Transverse colon (tissue), 3 donors: ENCODE results near the gene APOL5.

Experiments used
- EP300 ChIP-seq: sonication (generic); formaldehyde crosslinking; IDR thresholded peaks from one replicate; pipeline ENCODE4 v1.6.1; 2017; ENCODE audit warnings: antibody characterized with exemption, low read depth
- POLR2A ChIP-seq: fragments of 450-650 bp; IDR thresholded peaks from one replicate; pipeline ENCODE4 v1.6.1; 2016; ENCODE audit warnings: antibody characterized with exemption, mild to moderate bottlenecking, moderate library complexity
- TF ChIP-seq, protein P1 (sequence below), 5 experiments: fragments of 200-600 bp in 3 of 5; fragments of 450-650 bp in 2 of 5; sonication (generic) in 3 of 5; IDR thresholded peaks; 1 replicate in 2 of 5; 2 replicates in 3 of 5; pipeline ENCODE4 v1.5.1; 2016 to 2017; ENCODE audit warnings: antibody characterized with exemption in 5 of 5, inconsistent platforms in 3 of 5, mild to moderate bottlenecking in 2 of 5, moderate library complexity in 1 of 5

DNA sequence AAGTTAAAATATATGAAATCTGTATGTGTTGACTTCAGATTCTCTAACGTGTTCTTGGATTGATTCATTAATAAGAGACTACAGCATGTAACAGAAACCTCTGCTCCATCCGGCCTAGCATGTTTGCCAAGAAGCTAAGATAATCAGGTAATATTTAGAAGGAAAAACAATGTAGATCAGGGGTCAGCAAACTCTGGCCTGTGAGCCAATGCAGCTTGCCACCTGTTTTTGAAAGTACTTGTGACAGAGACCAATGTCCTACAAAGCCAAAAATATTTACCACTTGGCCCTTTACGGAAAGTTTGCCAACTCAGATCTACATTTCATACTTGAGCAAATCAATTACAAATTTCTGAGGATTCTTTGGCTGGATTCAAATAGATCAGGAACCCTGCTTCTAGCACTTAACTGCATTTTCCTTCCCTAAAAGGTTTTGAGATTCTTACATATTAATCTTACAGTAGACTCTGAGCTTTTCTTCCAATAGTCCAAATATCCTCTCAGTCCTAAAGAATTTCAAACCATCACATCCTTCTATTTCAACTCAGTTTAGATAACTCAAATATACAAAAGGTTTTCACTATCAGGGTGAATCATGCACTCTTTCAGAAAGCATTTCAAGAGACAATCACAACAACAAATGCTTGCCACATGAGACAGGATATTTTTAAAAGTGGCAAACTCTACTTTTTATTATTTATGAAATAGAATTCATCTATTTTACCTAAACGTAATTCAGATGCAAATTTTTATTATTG lies 29.5 kb downstream of the APOL5 start:
- TF ChIP-seq EP300: no peak
- no peak for TF ChIP-seq POLR2A
- TF ChIP-seq, protein P1, sequence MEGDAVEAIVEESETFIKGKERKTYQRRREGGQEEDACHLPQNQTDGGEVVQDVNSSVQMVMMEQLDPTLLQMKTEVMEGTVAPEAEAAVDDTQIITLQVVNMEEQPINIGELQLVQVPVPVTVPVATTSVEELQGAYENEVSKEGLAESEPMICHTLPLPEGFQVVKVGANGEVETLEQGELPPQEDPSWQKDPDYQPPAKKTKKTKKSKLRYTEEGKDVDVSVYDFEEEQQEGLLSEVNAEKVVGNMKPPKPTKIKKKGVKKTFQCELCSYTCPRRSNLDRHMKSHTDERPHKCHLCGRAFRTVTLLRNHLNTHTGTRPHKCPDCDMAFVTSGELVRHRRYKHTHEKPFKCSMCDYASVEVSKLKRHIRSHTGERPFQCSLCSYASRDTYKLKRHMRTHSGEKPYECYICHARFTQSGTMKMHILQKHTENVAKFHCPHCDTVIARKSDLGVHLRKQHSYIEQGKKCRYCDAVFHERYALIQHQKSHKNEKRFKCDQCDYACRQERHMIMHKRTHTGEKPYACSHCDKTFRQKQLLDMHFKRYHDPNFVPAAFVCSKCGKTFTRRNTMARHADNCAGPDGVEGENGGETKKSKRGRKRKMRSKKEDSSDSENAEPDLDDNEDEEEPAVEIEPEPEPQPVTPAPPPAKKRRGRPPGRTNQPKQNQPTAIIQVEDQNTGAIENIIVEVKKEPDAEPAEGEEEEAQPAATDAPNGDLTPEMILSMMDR (IDR thresholded peaks at IDR 0.05): no peak
